Measurements from ENCODE around the gene MAPK1.
"Not testable (repeated sequence)": the region's sequence is repeated elsewhere in the genome, so short reads cannot be mapped to it uniquely, and the experiment has no call there.

MAPK1 gene

GRCh38 chr22:21807544-21808529 lies 59.6 kb downstream of the MAPK1 start:
- Histone ChIP-seq H3K9ac (ENCODE audit: insufficient read length) (no peak overlapping the region), H3K4me3 (no peak overlapping the region), H3K27ac (no peak overlapping the region), H3K36me3 (ENCODE audit: insufficient read depth, low read length) (peaks cover 49% of the 10 kb centered on the region), H3K9me3 (ENCODE audit: low read depth, low read length) (no peaks in the 10 kb centered on the region; the same call in 1 of the 2 replicates)
- DNase-seq (ENCODE audit: low read depth, low spot score), result no peak
- no peak for TF ChIP-seq EZH2 (IDR thresholded peaks at IDR 0.05)
- TF ChIP-seq POLR2AphosphoS5 (IDR thresholded peaks at IDR 0.05; ENCODE audit: borderline replicate concordance, low read depth, low read length), result no peak
- TF ChIP-seq FOXP2 (optimal IDR thresholded peaks at IDR 0.05; ENCODE audit: control extremely low read depth, extremely low read length, insufficient read depth), result no peak

- not testable (repeated sequence) for H3K27ac ChIP-seq; H3K9me3 ChIP-seq (ENCODE audit: low read depth, low read length); H3K9ac ChIP-seq (ENCODE audit: insufficient read length); DNase-seq (ENCODE audit: low read depth, low spot score); H3K4me3 ChIP-seq
- peaks cover 69% of the 10 kb centered on the region for H3K36me3 ChIP-seq (ENCODE audit: insufficient read depth, low read length)
Measured at GRCh38 chr22:21805325-21805724, 62.1 kb downstream of the MAPK1 start.

GRCh38 chr22:21803811-21804249 lies 63.6 kb downstream of the MAPK1 start:
- no peaks in the 10 kb centered on the region for H3K9me3 ChIP-seq (ENCODE audit: low read depth, low read length)
- no peak overlapping the region for H3K27ac ChIP-seq
- DNase-seq (ENCODE audit: low read depth, low spot score), result no peak
- H3K4me3 ChIP-seq, result no peak overlapping the region
- H3K9ac ChIP-seq (ENCODE audit: insufficient read length), result no peak overlapping the region
- H3K36me3 ChIP-seq (ENCODE audit: insufficient read depth, low read length), result peaks cover 79% of the 10 kb centered on the region
- no peak for TF ChIP-seq EZH2 (IDR thresholded peaks at IDR 0.05)
- no peak for TF ChIP-seq FOXP2 (optimal IDR thresholded peaks at IDR 0.05; ENCODE audit: control extremely low read depth, extremely low read length, insufficient read depth)
- no peak for TF ChIP-seq POLR2AphosphoS5 (IDR thresholded peaks at IDR 0.05; ENCODE audit: borderline replicate concordance, low read depth, low read length)

GRCh38 chr22:21802673-21803072 lies 64.8 kb downstream of the MAPK1 start:
- no peak overlapping the region for H3K9ac ChIP-seq (ENCODE audit: insufficient read length)
- TF ChIP-seq EZH2 (IDR thresholded peaks at IDR 0.05) (no peak), POLR2AphosphoS5 (IDR thresholded peaks at IDR 0.05; ENCODE audit: borderline replicate concordance, low read depth, low read length) (no peak), FOXP2 (optimal IDR thresholded peaks at IDR 0.05; ENCODE audit: control extremely low read depth, extremely low read length, insufficient read depth) (no peak)
- peaks cover 87% of the 10 kb centered on the region for H3K36me3 ChIP-seq (ENCODE audit: insufficient read depth, low read length)
- H3K27ac ChIP-seq, result no peak overlapping the region
- DNase-seq (ENCODE audit: low read depth, low spot score), result no peak
- no peaks in the 10 kb centered on the region for H3K9me3 ChIP-seq (ENCODE audit: low read depth, low read length)
- H3K4me3 ChIP-seq, result no peak overlapping the region

- no peak for TF ChIP-seq EZH2 (IDR thresholded peaks at IDR 0.05)
- no peak for TF ChIP-seq POLR2AphosphoS5 (IDR thresholded peaks at IDR 0.05; ENCODE audit: borderline replicate concordance, low read depth, low read length)
- no peak for TF ChIP-seq FOXP2 (optimal IDR thresholded peaks at IDR 0.05; ENCODE audit: control extremely low read depth, extremely low read length, insufficient read depth)
- Histone ChIP-seq H3K4me3 (no peak overlapping the region), H3K36me3 (ENCODE audit: insufficient read depth, low read length) (peaks cover 86% of the 10 kb centered on the region), H3K9ac (ENCODE audit: insufficient read length) (no peak overlapping the region), H3K9me3 (ENCODE audit: low read depth, low read length) (no peaks in the 10 kb centered on the region), H3K27ac (no peak overlapping the region)
- DNase-seq (ENCODE audit: low read depth, low spot score), result no peak
Measured at GRCh38 chr22:21802056-21802455, 65.4 kb downstream of the MAPK1 start.

- not testable (repeated sequence) for H3K4me3 ChIP-seq; H3K27ac ChIP-seq; H3K9ac ChIP-seq (ENCODE audit: insufficient read length); DNase-seq (ENCODE audit: low read depth, low spot score); H3K9me3 ChIP-seq (ENCODE audit: low read depth, low read length)
- peaks cover 86% of the 10 kb centered on the region for H3K36me3 ChIP-seq (ENCODE audit: insufficient read depth, low read length)
Measured at GRCh38 chr22:21801304-21801644, 66.2 kb downstream of the MAPK1 start.

GRCh38 chr22:21800552-21801303 lies 66.7 kb downstream of the MAPK1 start:
- H3K27ac ChIP-seq, result no peak overlapping the region
- H3K9ac ChIP-seq (ENCODE audit: insufficient read length), result no peak overlapping the region
- peaks cover 82% of the 10 kb centered on the region for H3K36me3 ChIP-seq (ENCODE audit: insufficient read depth, low read length)
- H3K4me3 ChIP-seq, result no peak overlapping the region
- TF ChIP-seq FOXP2 (optimal IDR thresholded peaks at IDR 0.05; ENCODE audit: control extremely low read depth, extremely low read length, insufficient read depth) (no peak), EZH2 (IDR thresholded peaks at IDR 0.05) (no peak), POLR2AphosphoS5 (IDR thresholded peaks at IDR 0.05; ENCODE audit: borderline replicate concordance, low read depth, low read length) (no peak)
- DNase-seq (ENCODE audit: low read depth, low spot score), result no peak
- H3K9me3 ChIP-seq (ENCODE audit: low read depth, low read length), result no peaks in the 10 kb centered on the region

- Histone ChIP-seq H3K4me3 (no peak overlapping the region), H3K9me3 (ENCODE audit: low read depth, low read length) (no peaks in the 10 kb centered on the region), H3K36me3 (ENCODE audit: insufficient read depth, low read length) (peaks cover 51% of the 10 kb centered on the region), H3K27ac (no peak overlapping the region), H3K9ac (ENCODE audit: insufficient read length) (no peak overlapping the region)
- no peak for DNase-seq (ENCODE audit: low read depth, low spot score)
- TF ChIP-seq POLR2AphosphoS5 (IDR thresholded peaks at IDR 0.05; ENCODE audit: borderline replicate concordance, low read depth, low read length), result no peak
- TF ChIP-seq EZH2 (IDR thresholded peaks at IDR 0.05), result no peak
- no peak for TF ChIP-seq FOXP2 (optimal IDR thresholded peaks at IDR 0.05; ENCODE audit: control extremely low read depth, extremely low read length, insufficient read depth)
Measured at GRCh38 chr22:21797444-21798221, 69.8 kb downstream of the MAPK1 start.

Data from SK-N-MC (cell line).